D721Med (cell line): Measurements from ENCODE around the gene MINDY4.
A peak's percentile ranks its signal among the peaks of the same experiment; 100 is the strongest.

ENCODE experiments used
- DNase-seq: peaks from one replicate; pipeline ENCODE4 v3.0.0; 2011; ENCODE audit warnings: low spot score; ENCODE audit not compliant: insufficient read length
- FAIRE-seq: peaks from 2 replicates; lab custom pipeline; 2011; peaks lifted over from hg19 to GRCh38; lab: Jason Lieb, UNC
- TF ChIP-seq, protein P1 (sequence below): IDR thresholded peaks from 2 replicates; pipeline ENCODE4 v1.5.1; 2012; ENCODE audit warnings: mild to moderate bottlenecking, control low read depth; ENCODE audit not compliant: insufficient read depth; ENCODE audit errors: missing control alignments

MINDY4 gene

DNA sequence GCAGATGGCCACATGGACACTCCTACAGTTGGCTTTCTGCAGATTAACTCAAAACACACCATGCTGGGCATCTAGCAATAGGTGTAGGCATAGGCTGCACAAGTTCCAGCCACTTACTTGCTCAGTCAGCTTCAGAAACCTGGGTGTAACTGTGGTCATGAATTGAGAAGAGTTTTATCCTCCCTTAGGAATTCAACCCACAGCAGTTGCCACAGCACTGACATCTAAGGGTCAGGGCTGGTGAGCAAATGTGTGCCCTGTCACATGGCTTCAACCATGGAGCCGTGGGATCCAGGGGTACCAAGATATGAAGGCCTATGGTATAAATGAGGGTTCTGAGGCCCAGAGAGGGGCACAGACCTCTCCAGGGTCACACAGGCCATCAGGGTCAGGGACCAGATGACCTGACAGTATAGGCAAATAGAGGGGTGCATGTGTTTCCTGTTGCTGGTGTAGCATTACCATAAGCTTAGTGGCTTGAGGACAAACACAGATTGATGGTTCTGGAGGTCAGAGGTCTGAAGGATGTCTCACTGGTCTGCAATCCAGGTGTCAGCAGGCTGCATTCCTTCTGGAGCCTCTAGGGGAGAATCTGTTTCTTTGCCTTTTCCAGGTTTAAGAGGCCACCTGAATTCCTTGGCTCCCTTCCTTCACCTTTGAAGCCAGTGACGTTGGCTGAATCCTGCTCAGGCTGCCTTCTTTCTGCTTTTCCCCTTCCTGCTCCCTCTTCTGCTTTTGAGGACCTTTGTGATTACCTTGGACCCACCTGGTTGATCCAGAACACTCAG is 24.1 kb downstream of the MINDY4 start:
- no peak for FAIRE-seq
- DNase-seq = no peak
- TF ChIP-seq, protein P1, sequence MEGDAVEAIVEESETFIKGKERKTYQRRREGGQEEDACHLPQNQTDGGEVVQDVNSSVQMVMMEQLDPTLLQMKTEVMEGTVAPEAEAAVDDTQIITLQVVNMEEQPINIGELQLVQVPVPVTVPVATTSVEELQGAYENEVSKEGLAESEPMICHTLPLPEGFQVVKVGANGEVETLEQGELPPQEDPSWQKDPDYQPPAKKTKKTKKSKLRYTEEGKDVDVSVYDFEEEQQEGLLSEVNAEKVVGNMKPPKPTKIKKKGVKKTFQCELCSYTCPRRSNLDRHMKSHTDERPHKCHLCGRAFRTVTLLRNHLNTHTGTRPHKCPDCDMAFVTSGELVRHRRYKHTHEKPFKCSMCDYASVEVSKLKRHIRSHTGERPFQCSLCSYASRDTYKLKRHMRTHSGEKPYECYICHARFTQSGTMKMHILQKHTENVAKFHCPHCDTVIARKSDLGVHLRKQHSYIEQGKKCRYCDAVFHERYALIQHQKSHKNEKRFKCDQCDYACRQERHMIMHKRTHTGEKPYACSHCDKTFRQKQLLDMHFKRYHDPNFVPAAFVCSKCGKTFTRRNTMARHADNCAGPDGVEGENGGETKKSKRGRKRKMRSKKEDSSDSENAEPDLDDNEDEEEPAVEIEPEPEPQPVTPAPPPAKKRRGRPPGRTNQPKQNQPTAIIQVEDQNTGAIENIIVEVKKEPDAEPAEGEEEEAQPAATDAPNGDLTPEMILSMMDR = no peak

DNA sequence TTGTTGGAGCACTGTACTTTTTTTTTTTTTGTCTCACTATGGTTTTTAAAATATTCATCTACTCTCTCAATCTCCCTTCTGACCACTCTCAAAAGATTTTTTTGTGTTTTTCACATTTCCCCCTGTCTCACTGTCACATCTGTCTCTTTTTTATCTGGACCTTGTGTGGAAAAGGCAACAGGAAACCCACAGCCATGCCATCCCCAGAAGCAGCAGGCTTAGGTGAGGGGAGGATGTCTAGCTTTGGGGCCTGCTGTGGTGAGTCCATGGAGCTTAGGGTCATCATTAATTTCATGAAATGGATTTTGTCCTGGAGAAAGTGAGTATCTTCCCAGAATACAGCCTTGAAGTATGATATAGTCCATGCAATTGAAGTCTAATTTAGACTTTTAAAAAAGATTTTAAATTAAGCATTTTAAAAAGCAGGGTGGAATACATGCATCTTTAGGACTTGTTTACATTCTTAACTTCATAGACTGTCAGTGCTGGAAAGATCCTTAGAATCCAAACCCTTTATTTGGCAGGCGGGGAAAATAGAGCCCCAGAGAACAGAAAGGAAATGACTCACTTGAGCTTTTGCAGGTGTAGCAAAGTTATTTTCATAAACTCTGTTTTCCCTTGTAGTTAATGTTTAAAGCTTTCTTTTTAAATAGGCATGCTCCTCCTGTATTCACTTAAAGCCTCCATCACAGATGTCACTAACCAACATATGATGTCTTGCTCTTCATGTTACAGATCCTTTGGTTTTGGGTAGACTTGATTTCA is 25.1 kb downstream of the MINDY4 start:
- no peak for DNase-seq
- FAIRE-seq = no peak
- TF ChIP-seq, protein P1 = no peak

DNA sequence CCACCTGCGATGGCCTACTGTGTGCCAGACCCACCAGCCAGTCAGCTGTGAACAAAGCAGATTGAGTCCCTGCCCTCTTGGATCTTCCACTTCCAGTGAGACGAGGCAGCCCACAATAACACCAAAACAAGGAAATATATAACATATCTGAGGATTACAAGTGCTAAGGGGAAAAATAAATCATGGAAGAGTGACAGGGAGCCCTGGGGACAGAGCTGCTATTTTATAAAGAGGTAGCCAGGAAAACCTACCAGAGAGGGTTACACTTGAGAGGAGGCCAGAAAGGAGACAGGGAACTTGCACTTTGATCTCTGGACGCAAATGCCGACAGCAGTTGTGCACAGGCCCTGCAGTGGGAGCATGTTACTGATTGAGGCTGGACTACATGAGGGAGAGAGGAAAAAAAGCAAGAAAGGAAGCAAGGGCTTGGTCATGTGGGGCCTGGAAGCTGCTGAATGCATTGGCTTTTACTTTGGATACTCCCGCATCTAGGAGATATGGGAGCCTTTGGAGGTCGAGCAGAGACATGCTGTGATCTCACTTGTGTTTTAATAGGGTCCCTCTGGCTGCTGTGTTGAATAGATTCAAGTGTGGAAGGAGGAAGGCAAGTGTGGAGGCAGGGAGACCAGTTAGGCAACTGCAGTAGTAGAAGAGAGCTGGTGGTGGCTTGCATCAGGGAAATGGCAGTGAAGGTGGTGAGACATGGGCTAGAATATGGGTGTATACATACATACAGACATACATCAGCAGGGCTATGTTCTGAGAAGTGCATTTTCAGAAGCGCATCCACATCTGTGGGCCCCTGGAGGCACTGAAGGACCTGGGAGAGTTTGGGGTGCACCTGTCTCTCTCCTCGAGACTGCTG is 26.2 kb downstream of the MINDY4 start:
- no peak for DNase-seq
- TF ChIP-seq, protein P1 = no peak
- no peak for FAIRE-seq

DNA sequence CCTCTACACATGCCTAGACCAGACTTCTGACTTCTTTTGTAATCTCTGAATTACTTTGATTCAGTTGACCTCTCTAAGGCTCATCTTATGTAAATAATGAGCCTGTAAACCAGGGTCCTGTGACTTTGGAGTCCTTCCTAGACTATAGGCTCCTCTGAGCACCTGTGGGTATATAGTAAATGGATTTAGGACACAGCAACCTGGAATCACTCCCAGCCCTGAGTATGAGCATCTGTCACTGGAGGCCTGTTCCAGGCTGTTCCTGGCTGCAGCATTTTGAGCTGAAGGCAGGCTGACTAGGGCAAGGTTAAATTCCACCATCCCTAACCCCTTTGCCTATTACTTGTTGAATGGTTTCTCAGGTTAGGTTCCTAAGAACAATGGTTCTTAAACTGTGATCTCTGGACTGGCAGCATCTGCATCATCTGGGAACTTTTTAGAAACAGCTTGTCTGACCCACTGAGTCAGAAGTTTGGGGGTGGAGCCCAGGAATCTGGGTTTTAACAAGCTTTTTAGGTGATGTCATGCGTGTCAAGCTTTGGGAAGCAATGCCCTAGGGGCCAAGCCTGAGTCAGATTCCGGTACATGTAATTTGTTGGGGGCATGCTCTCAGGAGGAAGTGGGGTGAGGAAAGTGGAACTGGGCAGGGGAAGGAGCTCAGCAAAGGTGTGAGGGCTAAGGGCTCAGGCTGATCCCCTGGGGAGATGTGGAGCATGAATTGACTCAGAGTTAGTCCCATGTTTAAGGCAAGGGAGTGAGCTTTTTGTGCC is 28.2 kb downstream of the MINDY4 start:
- TF ChIP-seq, protein P1 = no peak
- FAIRE-seq (no peak), DNase-seq (no peak)

DNA sequence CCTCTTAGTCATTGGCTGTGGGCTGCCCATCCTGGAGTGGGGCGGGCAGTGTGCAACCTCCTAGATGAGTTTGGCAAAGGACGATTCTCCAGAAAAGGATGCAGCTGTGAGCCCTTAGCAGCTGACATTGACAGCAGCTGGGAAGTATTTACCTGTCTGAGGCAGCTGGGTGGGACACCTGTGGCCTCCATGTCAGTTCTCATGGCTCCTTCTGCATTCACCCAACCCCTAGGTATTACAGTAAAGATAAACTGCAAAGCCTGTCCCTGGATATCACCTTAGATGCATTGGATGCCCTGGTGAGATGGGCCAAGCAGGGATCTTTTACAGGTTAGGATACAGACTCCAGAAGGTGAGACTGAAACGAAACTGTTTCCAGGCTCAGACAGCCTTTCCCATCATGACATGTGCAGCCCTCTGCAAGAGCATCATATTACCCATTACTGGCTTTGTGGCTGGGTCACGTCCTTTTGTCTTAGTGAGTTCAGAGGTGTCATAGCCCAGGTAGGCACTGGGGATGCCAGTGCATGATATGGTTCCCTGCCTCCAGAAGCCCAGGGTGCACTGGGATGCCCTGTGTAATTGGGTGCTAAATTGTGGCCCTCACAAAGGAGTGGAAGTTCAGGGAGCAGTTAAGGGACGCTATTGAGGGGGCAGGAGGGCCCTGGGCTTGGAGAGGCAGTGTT is 28.9 kb downstream of the MINDY4 start:
- TF ChIP-seq, protein P1 = no peak
- FAIRE-seq (no peak), DNase-seq (no peak)

DNA sequence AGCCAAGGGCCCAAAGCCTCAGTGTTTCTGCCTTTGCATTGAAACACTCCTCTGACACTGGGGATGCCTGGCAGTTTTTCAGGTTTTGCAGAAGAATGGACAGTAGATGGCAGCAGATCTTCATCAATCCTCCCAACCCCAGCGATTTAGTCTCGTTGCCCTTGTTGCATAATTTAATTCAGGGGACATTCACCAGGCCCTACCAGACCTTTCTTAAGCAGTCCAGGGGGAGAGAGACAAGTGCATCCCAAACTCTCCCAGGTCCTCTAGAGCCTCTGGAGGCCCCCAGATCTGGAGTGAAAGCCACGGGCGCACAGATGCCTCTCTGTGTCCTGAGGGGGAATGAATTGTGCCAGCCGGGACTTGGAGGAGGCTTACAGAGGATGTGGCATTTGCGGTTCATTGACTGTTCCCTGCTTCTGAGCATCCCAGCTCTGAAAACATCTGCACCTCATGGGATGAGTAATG is 29.6 kb downstream of the MINDY4 start:
- DNase-seq (peak; percentile 71), FAIRE-seq (no peak)
- TF ChIP-seq, protein P1 = peak; percentile 83
